Testis (tissue), 2 donors: ENCODE results near the gene ANKS1B.

Experiments
- CTCF ChIP-seq, 3 experiments: fragments of 450-650 bp in 2 of 3; fragments of 200-600 bp in 1 of 3; sonication (generic) in 1 of 3; IDR thresholded peaks; one replicate each; pipeline ENCODE4 v1.5.1; 2016 to 2019; ENCODE audit warnings: antibody characterized with exemption in 3 of 3, mild to moderate bottlenecking in 2 of 3, moderate library complexity in 1 of 3
- POLR2A ChIP-seq: fragments of 450-650 bp; IDR thresholded peaks from one replicate; pipeline ENCODE4 v1.6.1; 2017; ENCODE audit warnings: antibody characterized with exemption, mild to moderate bottlenecking, moderate library complexity

- TF ChIP-seq CTCF (IDR thresholded peaks at IDR 0.05) (no peak), POLR2A (no peak)
These were observed 779.6 kb downstream of the ANKS1B start for GRCh38 chr12:99205111-99205510.
